Measurements from ENCODE around the gene UNC79.
"Not testable (repeated sequence)": the region's sequence is repeated elsewhere in the genome, so short reads cannot be mapped to it uniquely, and the experiment has no call there.

Gene UNC79

GRCh38 chr14:93454224-93454623 is 23.5 kb downstream of the UNC79 start:
- Histone ChIP-seq H3K27me3 (ENCODE audit: control insufficient read depth, insufficient read depth, low read length) (no peaks in the 10 kb centered on the region), H3K9ac (ENCODE audit: low read length) (no peak overlapping the region), H3K4me3 (ENCODE audit: low read length) (no peak overlapping the region), H3K27ac (ENCODE audit: low read length) (no peak overlapping the region), H3K36me3 (ENCODE audit: control insufficient read depth, low read depth, low read length) (no peaks in the 10 kb centered on the region), H3K9me3 (ENCODE audit: control insufficient read depth, low read depth, low read length) (no peaks in the 10 kb centered on the region), H3K4me1 (ENCODE audit: control insufficient read depth, low read depth, low read length) (peaks cover 4% of the 10 kb centered on the region)

DNA sequence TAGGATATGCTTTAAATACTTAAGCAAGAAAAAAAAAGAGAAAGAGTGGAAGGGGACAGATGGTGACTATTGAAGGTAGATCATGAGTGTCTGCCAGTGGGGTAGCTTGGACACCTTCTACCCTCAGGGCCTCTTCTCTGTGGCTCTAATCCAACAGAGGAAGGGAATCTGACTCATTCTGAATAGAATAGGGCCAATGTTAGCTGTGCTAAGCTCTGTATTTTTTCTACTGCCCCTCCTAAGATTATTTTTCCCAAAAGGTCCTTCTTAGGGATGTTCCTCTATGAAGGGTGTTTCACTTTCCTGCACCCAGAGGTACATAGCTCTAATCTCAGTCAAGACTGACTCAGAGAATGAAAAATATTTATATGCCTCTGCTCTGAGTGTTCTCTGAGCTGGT is 25.6 kb downstream of the UNC79 start:
- H3K9ac ChIP-seq (ENCODE audit: low read length), result no peak overlapping the region
- no peak overlapping the region for H3K27ac ChIP-seq (ENCODE audit: low read length)
- no peaks in the 10 kb centered on the region for H3K36me3 ChIP-seq (ENCODE audit: control insufficient read depth, low read depth, low read length)
- no peaks in the 10 kb centered on the region for H3K27me3 ChIP-seq (ENCODE audit: control insufficient read depth, insufficient read depth, low read length)
- no peaks in the 10 kb centered on the region for H3K9me3 ChIP-seq (ENCODE audit: control insufficient read depth, low read depth, low read length)
- H3K4me1 ChIP-seq (ENCODE audit: control insufficient read depth, low read depth, low read length), result peaks cover 4% of the 10 kb centered on the region
- no peak overlapping the region for H3K4me3 ChIP-seq (ENCODE audit: low read length)

- no peak overlapping the region for H3K27ac ChIP-seq (ENCODE audit: low read length)
- no peaks in the 10 kb centered on the region for H3K27me3 ChIP-seq (ENCODE audit: control insufficient read depth, insufficient read depth, low read length)
- no peaks in the 10 kb centered on the region for H3K36me3 ChIP-seq (ENCODE audit: control insufficient read depth, low read depth, low read length)
- no peaks in the 10 kb centered on the region for H3K9me3 ChIP-seq (ENCODE audit: control insufficient read depth, low read depth, low read length)
- H3K9ac ChIP-seq (ENCODE audit: low read length), result no peak overlapping the region
- H3K4me3 ChIP-seq (ENCODE audit: low read length), result no peak overlapping the region
- peaks cover 4% of the 10 kb centered on the region for H3K4me1 ChIP-seq (ENCODE audit: control insufficient read depth, low read depth, low read length)
Measured at GRCh38 chr14:93458234-93458633, 27.5 kb downstream of the UNC79 start.

- no peaks in the 10 kb centered on the region for H3K9me3 ChIP-seq (ENCODE audit: control insufficient read depth, low read depth, low read length)
- no peak overlapping the region for H3K9ac ChIP-seq (ENCODE audit: low read length)
- peaks cover 4% of the 10 kb centered on the region for H3K4me1 ChIP-seq (ENCODE audit: control insufficient read depth, low read depth, low read length)
- H3K36me3 ChIP-seq (ENCODE audit: control insufficient read depth, low read depth, low read length), result no peaks in the 10 kb centered on the region
- no peaks in the 10 kb centered on the region for H3K27me3 ChIP-seq (ENCODE audit: control insufficient read depth, insufficient read depth, low read length)
- H3K4me3 ChIP-seq (ENCODE audit: low read length), result no peak overlapping the region
- no peak overlapping the region for H3K27ac ChIP-seq (ENCODE audit: low read length)
Measured at GRCh38 chr14:93462479-93462878, 31.7 kb downstream of the UNC79 start.

GRCh38 chr14:93464271-93464670 is 33.5 kb downstream of the UNC79 start:
- Histone ChIP-seq H3K9ac (ENCODE audit: low read length) (no peak overlapping the region), H3K9me3 (ENCODE audit: control insufficient read depth, low read depth, low read length) (no peaks in the 10 kb centered on the region), H3K4me1 (ENCODE audit: control insufficient read depth, low read depth, low read length) (no peaks in the 10 kb centered on the region), H3K4me3 (ENCODE audit: low read length) (no peak overlapping the region), H3K27ac (ENCODE audit: low read length) (no peak overlapping the region), H3K27me3 (ENCODE audit: control insufficient read depth, insufficient read depth, low read length) (no peaks in the 10 kb centered on the region), H3K36me3 (ENCODE audit: control insufficient read depth, low read depth, low read length) (no peaks in the 10 kb centered on the region)

DNA sequence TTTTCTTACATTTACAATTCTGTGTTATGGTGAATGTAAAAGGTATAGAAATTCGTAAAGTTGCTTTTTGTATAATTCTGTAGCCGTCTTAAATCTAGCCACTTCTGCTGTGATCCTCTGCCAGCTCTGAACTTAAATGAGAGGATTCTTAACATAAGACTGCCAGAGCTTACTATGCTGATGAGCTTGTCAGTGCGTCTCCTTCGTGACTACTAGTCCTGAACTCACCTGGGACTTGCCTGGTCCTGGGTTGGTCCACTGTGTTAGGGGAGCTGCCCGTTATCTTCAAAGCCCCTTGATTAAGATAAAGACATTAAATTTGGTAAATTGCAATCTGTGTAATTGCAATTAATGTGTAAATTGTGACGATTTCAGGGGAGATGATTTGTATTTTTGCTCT is 44.7 kb downstream of the UNC79 start:
- Histone ChIP-seq H3K36me3 (ENCODE audit: control insufficient read depth, low read depth, low read length) (no peaks in the 10 kb centered on the region), H3K9me3 (ENCODE audit: control insufficient read depth, low read depth, low read length) (no peaks in the 10 kb centered on the region), H3K27me3 (ENCODE audit: control insufficient read depth, insufficient read depth, low read length) (no peaks in the 10 kb centered on the region), H3K4me1 (ENCODE audit: control insufficient read depth, low read depth, low read length) (peaks cover 5% of the 10 kb centered on the region), H3K4me3 (ENCODE audit: low read length) (no peak overlapping the region), H3K9ac (ENCODE audit: low read length) (no peak overlapping the region), H3K27ac (ENCODE audit: low read length) (no peak overlapping the region)

DNA sequence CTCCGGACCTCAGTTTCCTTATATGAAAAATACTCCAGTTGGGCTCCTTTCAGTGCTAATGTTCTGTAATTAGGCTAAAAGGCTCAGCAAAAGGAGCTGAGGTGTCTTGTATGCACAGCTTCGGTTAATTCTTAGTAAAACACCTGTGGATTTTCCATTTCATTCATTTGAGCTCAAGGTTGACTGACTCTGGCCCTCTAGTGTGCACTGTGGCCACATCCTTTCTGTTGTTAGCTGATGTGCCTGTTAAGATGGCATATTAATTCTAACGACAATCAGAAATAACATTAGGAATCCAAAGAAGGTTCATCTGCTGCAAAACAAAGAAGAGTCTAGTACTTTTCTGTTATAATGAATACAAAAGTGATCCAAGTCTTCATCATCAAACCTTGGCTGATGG is 45.6 kb downstream of the UNC79 start:
- Histone ChIP-seq H3K4me3 (ENCODE audit: low read length) (no peak overlapping the region), H3K27me3 (ENCODE audit: control insufficient read depth, insufficient read depth, low read length) (no peaks in the 10 kb centered on the region), H3K36me3 (ENCODE audit: control insufficient read depth, low read depth, low read length) (no peaks in the 10 kb centered on the region), H3K9ac (ENCODE audit: low read length) (no peak overlapping the region), H3K9me3 (ENCODE audit: control insufficient read depth, low read depth, low read length) (no peaks in the 10 kb centered on the region), H3K4me1 (ENCODE audit: control insufficient read depth, low read depth, low read length) (peaks cover 5% of the 10 kb centered on the region), H3K27ac (ENCODE audit: low read length) (no peak overlapping the region)

GRCh38 chr14:93479074-93479473 is 48.3 kb downstream of the UNC79 start:
- not testable (repeated sequence) for H3K36me3 ChIP-seq (ENCODE audit: control insufficient read depth, low read depth, low read length); H3K4me3 ChIP-seq (ENCODE audit: low read length); H3K27me3 ChIP-seq (ENCODE audit: control insufficient read depth, insufficient read depth, low read length); H3K9me3 ChIP-seq (ENCODE audit: control insufficient read depth, low read depth, low read length); H3K9ac ChIP-seq (ENCODE audit: low read length); H3K4me1 ChIP-seq (ENCODE audit: control insufficient read depth, low read depth, low read length); H3K27ac ChIP-seq (ENCODE audit: low read length)

DNA sequence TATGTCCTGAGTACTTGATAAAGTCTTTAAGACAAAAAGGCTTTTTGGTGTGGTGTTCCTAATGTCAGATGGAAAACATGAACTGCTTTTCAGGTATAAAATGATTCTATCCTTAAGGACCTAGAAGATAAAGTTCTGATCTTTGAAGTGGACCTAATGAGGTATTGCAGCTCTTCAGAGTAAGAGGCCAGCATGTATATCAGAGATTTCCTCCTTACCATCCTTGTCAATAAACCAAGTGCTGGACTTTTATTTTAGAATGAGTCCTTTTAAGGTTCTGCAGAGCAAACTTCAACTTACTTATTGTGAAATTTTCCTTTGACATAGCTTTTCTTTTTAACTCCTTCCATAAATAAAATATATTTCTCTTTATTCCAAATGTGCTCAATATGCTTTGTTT is 50.1 kb downstream of the UNC79 start:
- no peak overlapping the region for H3K4me3 ChIP-seq (ENCODE audit: low read length)
- no peak overlapping the region for H3K9ac ChIP-seq (ENCODE audit: low read length)
- peaks cover under 1% of the 10 kb centered on the region for H3K4me1 ChIP-seq (ENCODE audit: control insufficient read depth, low read depth, low read length)
- H3K27me3 ChIP-seq (ENCODE audit: control insufficient read depth, insufficient read depth, low read length), result no peaks in the 10 kb centered on the region
- no peaks in the 10 kb centered on the region for H3K36me3 ChIP-seq (ENCODE audit: control insufficient read depth, low read depth, low read length)
- H3K9me3 ChIP-seq (ENCODE audit: control insufficient read depth, low read depth, low read length), result no peaks in the 10 kb centered on the region
- H3K27ac ChIP-seq (ENCODE audit: low read length), result no peak overlapping the region

DNA sequence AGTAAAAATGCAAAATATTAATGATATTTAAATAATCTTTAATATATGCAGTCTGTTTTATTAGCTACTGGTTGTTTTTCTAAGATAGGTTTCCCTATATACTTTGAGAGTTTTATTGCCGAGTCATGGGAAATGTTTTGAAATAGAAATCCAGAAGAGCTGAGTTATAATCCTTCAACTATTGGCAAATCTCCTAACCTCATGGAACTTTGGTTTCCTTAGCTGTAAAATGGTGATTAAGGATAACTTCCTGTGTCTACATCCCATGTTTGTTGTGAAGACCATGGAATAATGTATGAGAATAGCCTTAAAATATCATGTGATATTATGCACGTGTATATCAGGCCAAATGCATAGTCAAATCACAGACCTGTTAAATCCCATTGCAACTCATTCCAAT is 51.0 kb downstream of the UNC79 start:
- no peaks in the 10 kb centered on the region for H3K9me3 ChIP-seq (ENCODE audit: control insufficient read depth, low read depth, low read length)
- H3K4me3 ChIP-seq (ENCODE audit: low read length), result no peak overlapping the region
- no peaks in the 10 kb centered on the region for H3K36me3 ChIP-seq (ENCODE audit: control insufficient read depth, low read depth, low read length)
- no peaks in the 10 kb centered on the region for H3K27me3 ChIP-seq (ENCODE audit: control insufficient read depth, insufficient read depth, low read length)
- no peak overlapping the region for H3K27ac ChIP-seq (ENCODE audit: low read length)
- H3K9ac ChIP-seq (ENCODE audit: low read length), result no peak overlapping the region
- no peaks in the 10 kb centered on the region for H3K4me1 ChIP-seq (ENCODE audit: control insufficient read depth, low read depth, low read length)

DNA sequence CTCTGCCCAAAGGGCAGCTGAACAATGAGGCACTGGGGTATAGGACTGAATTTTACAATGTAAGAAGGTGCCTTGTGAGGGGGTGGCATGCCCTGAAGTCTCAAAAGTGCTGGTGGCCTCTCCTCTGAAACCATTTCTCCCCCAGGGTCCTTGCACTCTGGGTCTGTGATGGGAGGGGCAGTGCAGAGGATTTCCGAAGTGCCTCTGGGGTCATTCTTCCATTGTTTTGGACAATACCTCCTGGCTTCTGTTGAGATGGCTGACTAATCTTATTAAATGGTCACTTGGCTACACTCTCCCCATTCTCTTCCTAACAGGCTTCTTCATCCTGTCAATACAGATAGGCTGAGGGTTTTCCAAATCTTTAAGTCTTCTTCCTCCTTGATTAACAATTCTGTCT is 59.3 kb downstream of the UNC79 start:
- no peak overlapping the region for H3K9ac ChIP-seq (ENCODE audit: low read length)
- H3K4me3 ChIP-seq (ENCODE audit: low read length), result no peak overlapping the region
- H3K27ac ChIP-seq (ENCODE audit: low read length), result no peak overlapping the region
- H3K9me3 ChIP-seq (ENCODE audit: control insufficient read depth, low read depth, low read length), result no peaks in the 10 kb centered on the region
- H3K4me1 ChIP-seq (ENCODE audit: control insufficient read depth, low read depth, low read length), result no peaks in the 10 kb centered on the region
- no peaks in the 10 kb centered on the region for H3K27me3 ChIP-seq (ENCODE audit: control insufficient read depth, insufficient read depth, low read length)
- no peaks in the 10 kb centered on the region for H3K36me3 ChIP-seq (ENCODE audit: control insufficient read depth, low read depth, low read length)

GRCh38 chr14:93493054-93493453 is 62.3 kb downstream of the UNC79 start:
- H3K27me3 ChIP-seq (ENCODE audit: control insufficient read depth, insufficient read depth, low read length), result no peaks in the 10 kb centered on the region
- H3K36me3 ChIP-seq (ENCODE audit: control insufficient read depth, low read depth, low read length), result no peaks in the 10 kb centered on the region
- no peaks in the 10 kb centered on the region for H3K4me1 ChIP-seq (ENCODE audit: control insufficient read depth, low read depth, low read length)
- no peaks in the 10 kb centered on the region for H3K9me3 ChIP-seq (ENCODE audit: control insufficient read depth, low read depth, low read length)
- no peak overlapping the region for H3K9ac ChIP-seq (ENCODE audit: low read length)
- no peak overlapping the region for H3K27ac ChIP-seq (ENCODE audit: low read length)
- no peak overlapping the region for H3K4me3 ChIP-seq (ENCODE audit: low read length)

DNA sequence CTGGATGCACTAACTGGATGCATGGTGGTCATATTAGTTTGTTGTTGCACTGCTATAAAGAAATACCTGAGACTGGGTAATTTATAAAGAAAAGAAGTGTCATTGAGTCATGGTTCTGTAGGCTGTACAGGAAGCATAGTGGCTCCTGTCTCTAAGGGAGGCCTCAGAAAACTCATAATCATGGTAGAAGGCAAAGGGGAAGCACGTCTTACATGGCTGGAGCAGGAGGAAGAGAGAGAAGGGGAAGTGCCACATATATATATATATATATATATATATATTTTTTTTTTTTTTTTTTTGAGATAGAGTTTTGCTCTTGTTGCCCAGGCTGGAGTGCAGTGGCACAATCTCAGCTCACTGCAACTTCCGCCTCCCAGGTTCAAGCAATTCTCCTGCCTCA is 62.9 kb downstream of the UNC79 start:
- not testable (repeated sequence) for H3K27me3 ChIP-seq (ENCODE audit: control insufficient read depth, insufficient read depth, low read length); H3K36me3 ChIP-seq (ENCODE audit: control insufficient read depth, low read depth, low read length); H3K9ac ChIP-seq (ENCODE audit: low read length); H3K4me3 ChIP-seq (ENCODE audit: low read length); H3K27ac ChIP-seq (ENCODE audit: low read length); H3K9me3 ChIP-seq (ENCODE audit: control insufficient read depth, low read depth, low read length); H3K4me1 ChIP-seq (ENCODE audit: control insufficient read depth, low read depth, low read length)

All from iPS-18a (cell line).